ENCODE data around the gene OR52N1.
A peak's percentile ranks its signal among the peaks of the same experiment; 100 is the strongest.

The OR52N1 gene

GRCh38 chr11:5791165-5791564, at the start of gene OR52N1:
Gene OR52N1 (minus strand): TSS chr11:5791265. CDS start chr11:5788816, 2,449 bp downstream.
- DNase-seq, result no peak

- no peak for DNase-seq
Observed at GRCh38 chr11:5837695-5838094, 46.6 kb upstream of the OR52N1 start.

GRCh38 chr11:5833446-5833845, 42.4 kb upstream of the OR52N1 start:
- no peak for DNase-seq

- no peak for DNase-seq
Observed at GRCh38 chr11:5831196-5831829, 40.2 kb upstream of the OR52N1 start.

GRCh38 chr11:5818245-5818886, 27.3 kb upstream of the OR52N1 start:
- no peak for DNase-seq

- DNase-seq, result no peak
Observed at GRCh38 chr11:5815534-5815933, 24.5 kb upstream of the OR52N1 start.

- DNase-seq, result no peak
Observed at GRCh38 chr11:5809905-5810795, 19.1 kb upstream of the OR52N1 start.

GRCh38 chr11:5809122-5809519, 18.1 kb upstream of the OR52N1 start:
- DNase-seq, result no peak

- DNase-seq, result peak; percentile 53 to 57
Observed at GRCh38 chr11:5808500-5809121, 17.5 kb upstream of the OR52N1 start, which contains the start of gene OR52N2. Gene OR52N2 (plus strand): TSS chr11:5808924. CDS start chr11:5820336, 11,412 bp downstream.

GRCh38 chr11:5807580-5807979, 16.5 kb upstream of the OR52N1 start:
- no peak for DNase-seq

- no peak for DNase-seq
Observed at GRCh38 chr11:5803982-5804381, 12.9 kb upstream of the OR52N1 start.

- no peak for DNase-seq
Observed at GRCh38 chr11:5796541-5796940, 5.5 kb upstream of the OR52N1 start.

- no peak for DNase-seq
Observed at GRCh38 chr11:5783255-5783654, 7.8 kb downstream of the OR52N1 start, which contains the start of gene OR52N5. Gene OR52N5 (minus strand): TSS chr11:5783355. CDS start chr11:5778634, 4,721 bp downstream.

- no peak for DNase-seq
Observed at GRCh38 chr11:5767056-5767455, 24.0 kb downstream of the OR52N1 start.

- DNase-seq, result no peak
Observed at GRCh38 chr11:5753943-5754342, 37.1 kb downstream of the OR52N1 start, which contains the start of gene OR52N4. Gene OR52N4 (plus strand): TSS chr11:5754243. CDS start chr11:5754741, 498 bp downstream.

GRCh38 chr11:5749836-5750235, 41.2 kb downstream of the OR52N1 start:
- no peak for DNase-seq

- DNase-seq, result no peak
Observed at GRCh38 chr11:5746614-5747013, 44.5 kb downstream of the OR52N1 start.

- DNase-seq, result no peak
Observed at GRCh38 chr11:5738431-5738830, 52.6 kb downstream of the OR52N1 start.

- no peak for DNase-seq
Observed at GRCh38 chr11:5737670-5738392, 53.2 kb downstream of the OR52N1 start.

GRCh38 chr11:5737091-5737490, 54.0 kb downstream of the OR52N1 start:
- DNase-seq, result no peak

All from stimulated activated CD4-positive, alpha-beta T cell treated with anti-CD3 and anti-CD28 coated beads, Interleukin-4, amount 100 ng/mL, for 4 hours (primary cell).